NCI-H128 (cell line): ENCODE results near the gene POLRMT.

Source experiments
- DNase-seq: peaks from one replicate; lab custom pipeline; 2025; ENCODE audit not compliant: unreplicated experiment; lab: John Stamatoyannopoulos, UW

The POLRMT gene

GRCh38 chr19:648305-648704 lies 15.0 kb upstream of the POLRMT start:
- no peak for DNase-seq

GRCh38 chr19:647566-648284 lies 14.4 kb upstream of the POLRMT start:
- no peak for DNase-seq

GRCh38 chr19:646779-647565 lies 13.6 kb upstream of the POLRMT start:
- DNase-seq, result no peak

GRCh38 chr19:645912-646778 lies 12.8 kb upstream of the POLRMT start:
- DNase-seq, result no peak

- no peak for DNase-seq
These were observed 11.5 kb upstream of the POLRMT start for GRCh38 chr19:644789-645188.

- no peak for DNase-seq
These were observed 11.0 kb upstream of the POLRMT start for GRCh38 chr19:644363-644762.

GRCh38 chr19:643736-644135 lies 10.4 kb upstream of the POLRMT start:
- DNase-seq, result no peak

GRCh38 chr19:642767-643727 lies 9.7 kb upstream of the POLRMT start:
- no peak for DNase-seq

GRCh38 chr19:641702-642101 lies 8.4 kb upstream of the POLRMT start:
- DNase-seq, result no peak

GRCh38 chr19:640606-641189 lies 7.4 kb upstream of the POLRMT start:
- no peak for DNase-seq

GRCh38 chr19:640161-640558 lies 6.8 kb upstream of the POLRMT start:
- DNase-seq, result no peak

GRCh38 chr19:639253-640160 lies 6.2 kb upstream of the POLRMT start, which contains the start of gene FGF22:
FGF22 (plus strand) TSS chr19:639879; CDS start chr19:639926, 47 bp downstream.
- peak; percentile 47 for DNase-seq

- DNase-seq, result no peak
These were observed 5.5 kb upstream of the POLRMT start for GRCh38 chr19:638906-639252.

GRCh38 chr19:634975-635652 lies 1.8 kb upstream of the POLRMT start:
- DNase-seq, result no peak

- DNase-seq, result no peak
These were observed 676 bp upstream of the POLRMT start for GRCh38 chr19:633786-634639.

GRCh38 chr19:632579-633067 lies 714 bp downstream of the POLRMT start:
- no peak for DNase-seq

GRCh38 chr19:629961-630714 lies 3.2 kb downstream of the POLRMT start:
- DNase-seq, result no peak
